ENCODE data around the gene TMEM258. TPM values are rescaled to one million over a fixed set of nuclear protein-coding genes. Genes with fewer than 3 reads are reported as not detected.

Gene TMEM258
- total RNA-seq, 1 experiment from 2014 or later: 110 TPM

DNA sequence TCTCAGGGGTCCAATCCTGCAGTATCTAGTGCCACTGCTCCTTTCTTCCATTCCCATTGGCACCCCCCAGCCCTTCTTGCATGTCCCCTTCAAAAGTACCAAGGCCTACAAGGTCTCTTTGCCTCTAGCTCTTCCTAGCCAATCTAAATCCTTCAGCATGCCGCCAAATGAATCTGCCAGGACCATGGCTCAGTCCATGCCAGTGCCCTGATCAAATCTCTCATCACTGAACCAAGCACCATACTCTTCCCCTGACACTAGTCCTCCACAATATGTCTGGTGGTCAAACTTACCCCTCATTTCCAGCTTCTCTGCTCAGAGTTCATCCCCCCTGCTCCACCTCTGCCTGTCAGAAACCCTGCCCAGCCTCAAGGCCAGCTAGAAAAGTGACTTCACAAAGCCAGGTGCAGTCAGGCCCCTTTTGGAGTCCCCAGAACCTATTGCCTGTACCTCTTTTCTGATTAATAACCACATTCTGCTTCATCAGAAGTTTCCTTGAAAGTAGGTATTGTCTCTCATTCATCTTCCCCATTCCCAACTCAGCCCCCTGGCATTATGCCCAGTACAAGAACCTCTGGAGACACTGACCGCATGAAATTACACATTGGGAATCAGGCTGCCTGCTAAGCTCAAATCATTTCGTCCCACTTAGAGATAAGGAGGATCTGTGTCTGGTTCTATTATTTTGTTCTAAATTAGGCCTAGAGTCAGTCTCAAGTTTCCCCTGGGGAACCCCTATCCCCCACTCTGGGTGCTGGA is 11.7 kb upstream of the TMEM258 start:
- TF ChIP-seq, protein P1, sequence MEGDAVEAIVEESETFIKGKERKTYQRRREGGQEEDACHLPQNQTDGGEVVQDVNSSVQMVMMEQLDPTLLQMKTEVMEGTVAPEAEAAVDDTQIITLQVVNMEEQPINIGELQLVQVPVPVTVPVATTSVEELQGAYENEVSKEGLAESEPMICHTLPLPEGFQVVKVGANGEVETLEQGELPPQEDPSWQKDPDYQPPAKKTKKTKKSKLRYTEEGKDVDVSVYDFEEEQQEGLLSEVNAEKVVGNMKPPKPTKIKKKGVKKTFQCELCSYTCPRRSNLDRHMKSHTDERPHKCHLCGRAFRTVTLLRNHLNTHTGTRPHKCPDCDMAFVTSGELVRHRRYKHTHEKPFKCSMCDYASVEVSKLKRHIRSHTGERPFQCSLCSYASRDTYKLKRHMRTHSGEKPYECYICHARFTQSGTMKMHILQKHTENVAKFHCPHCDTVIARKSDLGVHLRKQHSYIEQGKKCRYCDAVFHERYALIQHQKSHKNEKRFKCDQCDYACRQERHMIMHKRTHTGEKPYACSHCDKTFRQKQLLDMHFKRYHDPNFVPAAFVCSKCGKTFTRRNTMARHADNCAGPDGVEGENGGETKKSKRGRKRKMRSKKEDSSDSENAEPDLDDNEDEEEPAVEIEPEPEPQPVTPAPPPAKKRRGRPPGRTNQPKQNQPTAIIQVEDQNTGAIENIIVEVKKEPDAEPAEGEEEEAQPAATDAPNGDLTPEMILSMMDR (conservative IDR thresholded peaks at IDR 0.05; ENCODE audit: low read depth, low read length): no peak
- TF ChIP-seq EZH2 (IDR thresholded peaks at IDR 0.05; ENCODE audit: low read length, unreplicated experiment) (no peak), EZH2phosphoT487 (IDR thresholded peaks at IDR 0.05; ENCODE audit: borderline replicate concordance, low read length) (no peak)
- Histone ChIP-seq H3K36me3 (ENCODE audit: low read depth, low read length) (peaks cover 48% of the 10 kb centered on the region; the same call in 1 of the 2 replicates), H3K4me2 (ENCODE audit: low read length) (no peak overlapping the region), H3K9me2 (replicated peaks; ENCODE audit: low read length) (no peaks in the 10 kb centered on the region), H3F3A (ENCODE audit: low read length, unreplicated experiment) (no peaks in the 10 kb centered on the region), H3K4me3 (ENCODE audit: low read length) (no peak overlapping the region), H3K27me3 (ENCODE audit: low read length) (no peaks in the 10 kb centered on the region), H2AFZ (ENCODE audit: low read length) (no peak overlapping the region), H3K9ac (ENCODE audit: low read length) (no peak overlapping the region), H3K9me3 (ENCODE audit: low read length) (no peaks in the 10 kb centered on the region), H3K27ac (ENCODE audit: low read length) (no peak overlapping the region), H3K4me1 (ENCODE audit: insufficient read depth, low read length) (peaks cover 10% of the 10 kb centered on the region), H3K79me2 (ENCODE audit: low read length) (peaks cover 24% of the 10 kb centered on the region), H4K20me1 (ENCODE audit: low read length) (no peaks in the 10 kb centered on the region)
- ATAC-seq: no peak
- no TSS peak for BruUV-seq (replicated peaks)
- CTCF ChIA-PET: no interaction called here
- POLR2A ChIA-PET (ENCODE audit: unreplicated experiment): no interaction called here
- intact Hi-C loops (cut with micrococcal nuclease): no loop called here
- no peak for DNase-seq

DNA sequence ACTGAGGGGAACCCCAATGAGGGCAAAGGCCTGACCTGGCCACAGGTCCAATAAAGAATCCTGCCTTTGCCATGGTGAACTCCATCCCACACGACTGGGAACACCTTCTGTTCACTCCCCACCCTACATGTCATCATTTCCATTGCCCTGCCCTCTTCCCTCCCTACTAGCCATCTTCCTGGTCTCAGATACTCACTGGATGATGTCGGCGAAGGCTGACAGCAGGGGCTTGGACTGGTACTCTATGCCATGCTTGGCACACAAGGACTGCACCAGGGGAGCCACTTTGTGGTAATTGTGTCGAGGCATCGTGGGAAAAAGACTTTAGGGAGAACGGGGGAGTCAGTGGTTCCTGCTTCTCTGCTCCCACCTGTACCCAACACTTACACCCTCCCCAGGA is 10.2 kb upstream of the TMEM258 start:
- BruUV-seq (replicated peaks): no TSS peak
- H2AFZ ChIP-seq (ENCODE audit: low read length): no peak overlapping the region

More for the DNA sequence above, 10.2 kb upstream of the TMEM258 start:
- DNase-seq (no peak), ATAC-seq (no peak)
- H3K9me3 ChIP-seq (ENCODE audit: low read length): no peaks in the 10 kb centered on the region
- H3K36me3 ChIP-seq (ENCODE audit: low read depth, low read length): peaks cover 52% of the 10 kb centered on the region; the same call in 1 of the 2 replicates
- H3K4me1 ChIP-seq (ENCODE audit: insufficient read depth, low read length): peaks cover 10% of the 10 kb centered on the region
- no peak overlapping the region for H3K9ac ChIP-seq (ENCODE audit: low read length)
- no peak overlapping the region for H3K4me3 ChIP-seq (ENCODE audit: low read length)
- POLR2A ChIA-PET (ENCODE audit: unreplicated experiment): no interaction called here
- CTCF ChIA-PET: no interaction called here
- peaks cover 1% of the 10 kb centered on the region; the same call in 1 of the 2 replicates for H4K20me1 ChIP-seq (ENCODE audit: low read length)
- no peaks in the 10 kb centered on the region for H3K27me3 ChIP-seq (ENCODE audit: low read length)
- no peak overlapping the region for H3K27ac ChIP-seq (ENCODE audit: low read length)
- no peaks in the 10 kb centered on the region for H3K9me2 ChIP-seq (replicated peaks; ENCODE audit: low read length)
- TF ChIP-seq, protein P1 (conservative IDR thresholded peaks at IDR 0.05; ENCODE audit: low read depth, low read length): no peak
- no peak for TF ChIP-seq EZH2 (IDR thresholded peaks at IDR 0.05; ENCODE audit: low read length, unreplicated experiment)
- intact Hi-C loops (cut with micrococcal nuclease): no loop called here
- H3F3A ChIP-seq (ENCODE audit: low read length, unreplicated experiment): no peaks in the 10 kb centered on the region
- peaks cover 37% of the 10 kb centered on the region for H3K79me2 ChIP-seq (ENCODE audit: low read length)
- H3K4me2 ChIP-seq (ENCODE audit: low read length): no peak overlapping the region
